ENCODE data around the gene GMPPA.

GMPPA gene

GRCh38 chr2:219541611-219542180, 43.0 kb downstream of the GMPPA start:
- DNase-seq, result peak; percentile 93

GRCh38 chr2:219542931-219543595, 44.4 kb downstream of the GMPPA start:
- DNase-seq, result no peak

- DNase-seq, result peak; percentile 96
Observed at GRCh38 chr2:219543596-219544358, 45.1 kb downstream of the GMPPA start, which contains the start of the genes CHPF and TMEM198. Gene CHPF (minus strand): TSS chr2:219543809. CDS start chr2:219543538, 271 bp downstream. Gene TMEM198 (plus strand): TSS chr2:219544028. CDS start chr2:219544728, 700 bp downstream.

- DNase-seq, result no peak
Observed at GRCh38 chr2:219544567-219544966, 45.9 kb downstream of the GMPPA start.

- DNase-seq, result no peak
Observed at GRCh38 chr2:219545295-219545942, 46.7 kb downstream of the GMPPA start.

GRCh38 chr2:219545943-219546352, 47.3 kb downstream of the GMPPA start:
- no peak for DNase-seq

GRCh38 chr2:219547621-219548020, 48.9 kb downstream of the GMPPA start:
- no peak for DNase-seq

DNA sequence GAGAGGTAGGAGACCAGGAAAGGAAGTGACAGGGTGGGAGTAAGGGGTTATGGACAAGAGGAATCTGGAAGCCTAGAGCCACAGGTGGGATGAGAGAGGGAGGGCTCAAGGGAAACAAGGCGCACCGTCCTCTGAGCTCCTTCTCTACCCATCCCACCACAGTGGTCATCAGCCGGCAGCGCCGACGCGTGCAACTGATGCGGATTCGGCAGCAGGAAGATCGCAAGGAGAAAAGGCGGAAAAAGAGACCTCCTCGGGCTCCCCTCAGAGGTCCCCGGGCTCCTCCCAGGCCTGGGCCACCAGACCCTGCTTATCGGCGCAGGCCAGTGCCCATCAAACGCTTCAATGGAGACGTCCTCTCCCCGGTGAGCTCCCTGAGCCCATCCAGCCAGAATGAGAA, 50.3 kb downstream of the GMPPA start:
- no peak for DNase-seq

- no peak for DNase-seq
Observed at GRCh38 chr2:219549619-219550018, 50.9 kb downstream of the GMPPA start.

GRCh38 chr2:219551441-219552381, 53.0 kb downstream of the GMPPA start:
- no peak for DNase-seq

- DNase-seq, result peak; percentile 93
Observed at GRCh38 chr2:219552382-219553167, 53.9 kb downstream of the GMPPA start.

DNA sequence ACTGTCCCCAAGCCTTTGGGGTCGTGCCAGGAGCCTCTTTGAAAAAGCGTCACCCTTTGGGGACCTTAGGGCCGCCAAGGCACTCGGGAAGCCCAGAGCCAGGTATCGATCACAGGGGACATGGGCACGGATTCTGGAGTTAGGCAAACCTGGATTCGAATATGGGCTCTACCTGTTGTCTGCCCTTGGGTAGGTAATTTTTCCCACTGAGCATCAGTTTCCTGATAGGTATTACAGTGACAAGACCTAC, 54.4 kb downstream of the GMPPA start:
- no peak for DNase-seq

DNA sequence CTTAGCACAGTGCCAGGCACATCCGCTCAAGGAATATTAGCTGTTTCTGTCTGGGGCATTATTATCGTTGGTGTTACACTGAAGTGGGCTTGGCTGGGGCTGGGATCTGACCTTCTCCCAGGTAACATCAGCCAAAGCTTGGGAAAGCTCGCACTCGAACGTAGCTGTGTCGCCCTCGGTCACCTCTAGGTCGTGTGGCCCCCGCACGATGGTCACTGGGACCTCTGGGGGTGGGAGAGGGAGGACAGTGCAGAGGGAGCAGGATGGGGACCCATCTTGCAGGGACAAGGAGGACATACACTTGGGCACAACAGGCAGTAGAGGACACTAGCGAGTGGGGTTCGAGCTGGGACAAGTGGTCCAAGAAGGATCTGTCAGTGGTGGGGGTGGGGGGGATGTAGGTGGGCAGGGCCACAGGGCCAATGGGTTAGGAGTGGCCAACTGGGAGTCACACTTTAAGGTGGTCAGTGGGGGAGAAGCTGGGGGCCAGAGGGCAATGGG, 54.8 kb downstream of the GMPPA start:
- no peak for DNase-seq

GRCh38 chr2:219554350-219554749, 55.7 kb downstream of the GMPPA start:
- DNase-seq, result no peak

- no peak for DNase-seq
Observed at GRCh38 chr2:219555956-219556355, 57.3 kb downstream of the GMPPA start.

DNA sequence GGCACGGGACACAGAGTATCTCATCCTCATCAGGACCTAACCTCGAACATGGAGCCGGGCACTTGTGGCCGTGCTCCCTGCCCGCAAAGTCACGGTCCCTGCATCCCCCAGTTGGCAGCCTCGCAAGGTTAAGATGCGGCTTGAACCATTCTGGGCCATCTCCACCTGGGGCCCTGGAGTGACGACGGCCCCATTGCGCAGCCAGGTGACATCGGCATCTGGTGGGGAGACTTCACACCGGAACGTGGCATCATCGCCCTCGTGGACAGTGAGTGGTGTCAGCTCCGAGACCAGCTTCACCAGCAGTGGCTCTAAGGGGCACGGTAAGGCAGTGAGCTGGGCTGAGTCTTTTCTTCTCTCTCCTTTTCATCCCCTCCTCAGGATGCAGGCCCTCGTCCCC, 57.7 kb downstream of the GMPPA start:
- DNase-seq, result no peak

All from activated CD8-positive, alpha-beta memory T cell treated with anti-CD3 and anti-CD28 coated beads for 24 hours (primary cell).